Measurements from ENCODE around the gene JAM2. TPM values are rescaled to one million over a fixed set of nuclear protein-coding genes. Genes with fewer than 3 reads are reported as not detected.
"Not testable (repeated sequence)": the region's sequence is repeated elsewhere in the genome, so short reads cannot be mapped to it uniquely, and the experiment has no call there.

Gene JAM2
- polyA plus RNA-seq, 4 donors, result 0.27 to 13.3 (median 6.3) TPM; not detected in 1

GRCh38 chr21:25710550-25710949, 71.5 kb downstream of the JAM2 start:
- Histone ChIP-seq H3K4me1 (ENCODE audit: control insufficient read depth in 3 of 3, insufficient read depth in 2 of 3, low read depth in 1 of 3, low read length in 2 of 3) (no peaks in the 10 kb centered on the region), H3K27me3 (ENCODE audit: control insufficient read depth in 3 of 3, insufficient read depth in 3 of 3, low read length in 3 of 3) (no peaks in the 10 kb centered on the region), H3K9me3 (ENCODE audit: control insufficient read depth in 2 of 2, insufficient read depth in 1 of 2, low read depth in 1 of 2, low read length in 1 of 2) (no peaks in the 10 kb centered on the region), H3K36me3 (ENCODE audit: control insufficient read depth in 3 of 3, insufficient read depth in 2 of 3, low read depth in 1 of 3, low read length in 3 of 3) (no peaks in the 10 kb centered on the region), H3K27ac (ENCODE audit: low read depth in 1 of 3, low read length in 2 of 3) (no peak overlapping the region), H3K4me3 (ENCODE audit: low read depth in 1 of 3, low read length in 3 of 3) (no peak overlapping the region)
- WGBS, 3 donors, result 87 to 91% (median 89%) methylated on average over 5 of the region's 5 CpGs
- FAIRE-seq, result no peak
- DNase-seq, result no peak

- not testable (repeated sequence) for DNase-seq
These were observed 75.0 kb downstream of the JAM2 start for GRCh38 chr21:25714066-25714465.

DNA sequence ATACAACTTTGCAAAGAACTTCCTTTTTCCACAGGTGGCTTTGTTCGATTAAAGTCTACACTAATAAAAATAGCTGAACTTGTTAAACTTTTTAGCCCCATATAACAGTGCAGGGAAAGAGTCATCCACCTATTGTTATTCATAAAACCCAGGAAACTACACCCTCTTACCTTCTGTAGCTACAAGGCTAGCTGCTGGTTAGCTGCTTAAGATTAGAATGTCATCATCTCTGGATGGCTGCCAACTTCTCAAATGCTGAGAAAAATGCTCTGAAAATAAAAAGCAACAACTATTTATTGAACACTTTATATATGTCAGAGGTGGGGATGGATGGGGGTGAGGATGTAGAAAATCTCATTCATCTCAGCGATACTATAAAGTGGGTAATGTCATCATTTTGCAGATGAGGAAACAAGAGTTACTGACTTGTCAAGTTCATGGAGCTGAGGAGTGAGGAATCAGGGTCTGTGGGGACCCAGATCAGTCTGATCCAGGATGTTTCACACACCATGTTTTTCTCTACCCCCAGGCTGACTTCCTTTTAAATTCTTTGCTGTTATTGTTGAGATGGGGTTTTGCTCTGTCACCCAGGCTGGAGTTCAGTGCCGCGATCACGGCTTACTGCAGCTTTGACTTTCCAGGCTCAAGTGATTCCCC, 78.6 kb downstream of the JAM2 start:
- WGBS, 3 donors, result 78 to 80% (median 79%) methylated on average over 5 of the region's 5 CpGs
- H3K36me3 ChIP-seq (ENCODE audit: control insufficient read depth in 3 of 3, insufficient read depth in 2 of 3, low read depth in 1 of 3, low read length in 3 of 3), result peaks cover 6 to 15% (median 7%) of the 10 kb centered on the region in 3 donors
- no peak for DNase-seq
- no peak overlapping the region for H3K27ac ChIP-seq (ENCODE audit: low read depth in 1 of 3, low read length in 2 of 3)
- no peak overlapping the region for H3K4me3 ChIP-seq (ENCODE audit: low read depth in 1 of 3, low read length in 3 of 3)
- no peak for FAIRE-seq
- no peaks in the 10 kb centered on the region for H3K4me1 ChIP-seq (ENCODE audit: control insufficient read depth in 3 of 3, insufficient read depth in 2 of 3, low read depth in 1 of 3, low read length in 2 of 3)
- no peaks in the 10 kb centered on the region for H3K27me3 ChIP-seq (ENCODE audit: control insufficient read depth in 3 of 3, insufficient read depth in 3 of 3, low read length in 3 of 3)
- H3K9me3 ChIP-seq (ENCODE audit: control insufficient read depth in 2 of 2, insufficient read depth in 1 of 2, low read depth in 1 of 2, low read length in 1 of 2), result no peaks in the 10 kb centered on the region

More at GRCh38 chr21:25714066-25714465, 75.0 kb downstream of the JAM2 start:
- not testable (repeated sequence) for H3K36me3 ChIP-seq (ENCODE audit: control insufficient read depth in 3 of 3, insufficient read depth in 2 of 3, low read depth in 1 of 3, low read length in 3 of 3); H3K4me3 ChIP-seq (ENCODE audit: low read depth in 1 of 3, low read length in 3 of 3); H3K4me1 ChIP-seq (ENCODE audit: control insufficient read depth in 3 of 3, insufficient read depth in 2 of 3, low read depth in 1 of 3, low read length in 2 of 3); H3K9me3 ChIP-seq (ENCODE audit: control insufficient read depth in 2 of 2, insufficient read depth in 1 of 2, low read depth in 1 of 2, low read length in 1 of 2); FAIRE-seq; H3K27me3 ChIP-seq (ENCODE audit: control insufficient read depth in 3 of 3, insufficient read depth in 3 of 3, low read length in 3 of 3); H3K27ac ChIP-seq (ENCODE audit: low read depth in 1 of 3, low read length in 2 of 3)
- 98 to 99% (median 99%) methylated on average over 10 of the region's 10 CpGs for whole genome bisulfite sequencing, 3 donors

- DNase-seq, result no peak
- 93 to 99% (median 97%) methylated on average over 3 of the region's 3 CpGs for WGBS, 3 donors
- H3K4me1 ChIP-seq (ENCODE audit: control insufficient read depth in 3 of 3, insufficient read depth in 2 of 3, low read depth in 1 of 3, low read length in 2 of 3), result no peaks in the 10 kb centered on the region
- H3K9me3 ChIP-seq (ENCODE audit: control insufficient read depth in 2 of 2, insufficient read depth in 1 of 2, low read depth in 1 of 2, low read length in 1 of 2), result no peaks in the 10 kb centered on the region
- no peak for FAIRE-seq
- no peak overlapping the region for H3K27ac ChIP-seq (ENCODE audit: low read depth in 1 of 3, low read length in 2 of 3)
- no peaks in the 10 kb centered on the region for H3K27me3 ChIP-seq (ENCODE audit: control insufficient read depth in 3 of 3, insufficient read depth in 3 of 3, low read length in 3 of 3)
- H3K4me3 ChIP-seq (ENCODE audit: low read depth in 1 of 3, low read length in 3 of 3), result no peak overlapping the region
- H3K36me3 ChIP-seq (ENCODE audit: control insufficient read depth in 3 of 3, insufficient read depth in 2 of 3, low read depth in 1 of 3, low read length in 3 of 3), result peaks cover 11 to 23% (median 13%) of the 10 kb centered on the region in 3 donors
These were observed 82.9 kb downstream of the JAM2 start for GRCh38 chr21:25721987-25722386.

DNA sequence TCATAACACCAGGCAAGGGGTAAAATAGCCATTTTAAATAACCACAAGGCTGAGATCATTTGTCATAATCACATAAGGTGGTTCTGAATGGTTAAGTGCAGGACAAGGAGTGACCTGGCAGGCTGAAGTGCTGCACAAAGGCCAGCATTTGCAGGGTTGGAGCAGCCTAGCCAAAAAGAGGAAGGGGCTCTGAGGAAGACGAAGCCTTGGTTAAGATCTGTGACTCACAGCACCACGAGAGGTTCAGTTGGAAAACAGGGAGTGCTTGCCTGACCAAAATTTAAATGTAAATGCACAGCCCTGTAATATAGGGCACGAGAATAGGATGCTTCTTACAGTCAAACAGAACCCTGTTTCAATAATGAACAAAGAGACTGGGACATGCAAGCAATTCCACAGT, 83.6 kb downstream of the JAM2 start:
- FAIRE-seq, result no peak
- DNase-seq, result no peak
- peaks cover 14 to 25% (median 15%) of the 10 kb centered on the region in 3 donors for H3K36me3 ChIP-seq (ENCODE audit: control insufficient read depth in 3 of 3, insufficient read depth in 2 of 3, low read depth in 1 of 3, low read length in 3 of 3)
- no peaks in the 10 kb centered on the region for H3K4me1 ChIP-seq (ENCODE audit: control insufficient read depth in 3 of 3, insufficient read depth in 2 of 3, low read depth in 1 of 3, low read length in 2 of 3)
- no peak overlapping the region for H3K4me3 ChIP-seq (ENCODE audit: low read depth in 1 of 3, low read length in 3 of 3)
- no peaks in the 10 kb centered on the region for H3K9me3 ChIP-seq (ENCODE audit: control insufficient read depth in 2 of 2, insufficient read depth in 1 of 2, low read depth in 1 of 2, low read length in 1 of 2)
- H3K27me3 ChIP-seq (ENCODE audit: control insufficient read depth in 3 of 3, insufficient read depth in 3 of 3, low read length in 3 of 3), result no peaks in the 10 kb centered on the region
- 82 to 99% (median 90%) methylated on average over 3 of the region's 3 CpGs for WGBS, 3 donors
- no peak overlapping the region for H3K27ac ChIP-seq (ENCODE audit: low read depth in 1 of 3, low read length in 2 of 3)

GRCh38 chr21:25732091-25732760, 93.2 kb downstream of the JAM2 start:
- no peak for DNase-seq
- Histone ChIP-seq H3K27me3 (ENCODE audit: control insufficient read depth in 3 of 3, insufficient read depth in 3 of 3, low read length in 3 of 3) (no peaks in the 10 kb centered on the region), H3K27ac (ENCODE audit: low read depth in 1 of 3, low read length in 2 of 3) (no peak overlapping the region), H3K9me3 (ENCODE audit: control insufficient read depth in 2 of 2, insufficient read depth in 1 of 2, low read depth in 1 of 2, low read length in 1 of 2) (no peaks in the 10 kb centered on the region), H3K36me3 (ENCODE audit: control insufficient read depth in 3 of 3, insufficient read depth in 2 of 3, low read depth in 1 of 3, low read length in 3 of 3) (peaks cover 5 to 18% (median 12%) of the 10 kb centered on the region in 3 donors), H3K4me3 (ENCODE audit: low read depth in 1 of 3, low read length in 3 of 3) (no peak overlapping the region), H3K4me1 (ENCODE audit: control insufficient read depth in 3 of 3, insufficient read depth in 2 of 3, low read depth in 1 of 3, low read length in 2 of 3) (peaks cover 0 to 8% (median 0%) of the 10 kb centered on the region in 3 donors)
- 71 to 80% (median 72%) methylated on average over 6 of the region's 6 CpGs for WGBS, 3 donors
- FAIRE-seq, result no peak

DNA sequence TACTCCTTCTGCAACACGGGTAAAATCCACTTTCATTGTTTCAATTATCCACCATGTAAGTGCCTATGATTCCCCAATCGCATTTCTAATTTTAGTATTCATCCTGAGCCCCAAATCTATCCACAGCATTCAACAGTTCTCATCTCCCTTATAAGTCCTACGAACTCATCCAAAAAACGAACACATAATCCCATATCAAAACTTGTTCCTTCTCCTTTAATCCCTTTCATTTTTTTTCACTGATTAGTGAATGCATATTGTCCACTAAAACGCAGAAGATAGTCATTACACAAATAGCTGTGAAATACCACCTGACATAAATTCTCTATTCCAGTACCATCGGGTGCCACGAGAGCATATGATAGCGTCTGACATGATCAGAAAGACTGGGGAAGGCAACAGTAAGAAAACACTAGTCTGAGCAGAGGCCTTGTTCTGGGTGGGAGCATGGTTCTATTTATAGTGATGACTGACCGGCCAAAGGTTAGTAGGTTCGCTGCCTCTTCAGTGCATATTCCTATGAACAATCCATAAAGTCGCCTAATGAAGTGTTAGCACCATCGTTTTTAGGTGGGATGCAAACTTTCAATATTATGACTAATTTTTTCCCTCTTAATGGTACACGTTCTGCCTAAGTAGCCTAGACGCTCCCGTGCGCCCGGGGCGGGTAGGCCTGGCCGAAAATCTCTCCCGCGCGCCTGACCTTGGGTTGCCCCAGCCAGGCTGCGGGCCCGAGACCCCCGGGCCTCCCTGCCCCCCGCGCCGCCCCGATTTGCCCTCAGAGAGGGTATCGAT, 95.0 kb downstream of the JAM2 start:
- H3K27ac ChIP-seq (ENCODE audit: low read depth in 1 of 3, low read length in 2 of 3), result peak overlapping the region; percentile 98 to 99 (median 98)
- H3K4me1 ChIP-seq (ENCODE audit: control insufficient read depth in 3 of 3, insufficient read depth in 2 of 3, low read depth in 1 of 3, low read length in 2 of 3), result peaks cover 0 to 8% (median 0%) of the 10 kb centered on the region in 3 donors
- peak overlapping the region; percentile 71 to 90 (median 75) for H3K4me3 ChIP-seq (ENCODE audit: low read depth in 1 of 3, low read length in 3 of 3)
- FAIRE-seq (no peak), DNase-seq (peak; percentile 71 to 77)
- H3K36me3 ChIP-seq (ENCODE audit: control insufficient read depth in 3 of 3, insufficient read depth in 2 of 3, low read depth in 1 of 3, low read length in 3 of 3), result peaks cover 0 to 18% (median 0%) of the 10 kb centered on the region in 3 donors
- 1 to 3% (median 1%) methylated on average over 30 of the region's 30 CpGs for WGBS, 3 donors
- no peaks in the 10 kb centered on the region for H3K9me3 ChIP-seq (ENCODE audit: control insufficient read depth in 2 of 2, insufficient read depth in 1 of 2, low read depth in 1 of 2, low read length in 1 of 2)
- H3K27me3 ChIP-seq (ENCODE audit: control insufficient read depth in 3 of 3, insufficient read depth in 3 of 3, low read length in 3 of 3), result no peaks in the 10 kb centered on the region

DNA sequence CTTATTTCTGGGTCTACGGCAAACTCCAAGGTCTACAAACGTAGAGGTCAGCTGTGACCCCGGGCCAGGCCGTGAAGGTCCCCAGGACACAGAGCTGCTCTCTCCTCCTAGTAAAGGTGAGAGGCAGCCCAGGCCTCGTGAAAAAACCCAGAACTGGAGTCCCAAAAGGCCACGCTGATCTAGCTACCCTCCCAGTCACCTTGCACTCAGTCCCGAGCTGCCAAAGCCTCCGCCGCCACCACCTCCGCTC, 95.5 kb downstream of the JAM2 start:
- 0% methylated on average over 10 of the region's 10 CpGs for WGBS, 3 donors
- H3K27ac ChIP-seq (ENCODE audit: low read depth in 1 of 3, low read length in 2 of 3), result peak overlapping the region; percentile 98 to 99 (median 98)

More for the DNA sequence above, 95.5 kb downstream of the JAM2 start:
- peak overlapping the region; percentile 71 to 90 (median 75) for H3K4me3 ChIP-seq (ENCODE audit: low read depth in 1 of 3, low read length in 3 of 3)
- no peaks in the 10 kb centered on the region for H3K9me3 ChIP-seq (ENCODE audit: control insufficient read depth in 2 of 2, insufficient read depth in 1 of 2, low read depth in 1 of 2, low read length in 1 of 2)
- no peak for DNase-seq
- no peak for FAIRE-seq
- H3K27me3 ChIP-seq (ENCODE audit: control insufficient read depth in 3 of 3, insufficient read depth in 3 of 3, low read length in 3 of 3), result no peaks in the 10 kb centered on the region
- peaks cover 0 to 8% (median 0%) of the 10 kb centered on the region in 3 donors for H3K4me1 ChIP-seq (ENCODE audit: control insufficient read depth in 3 of 3, insufficient read depth in 2 of 3, low read depth in 1 of 3, low read length in 2 of 3)
- H3K36me3 ChIP-seq (ENCODE audit: control insufficient read depth in 3 of 3, insufficient read depth in 2 of 3, low read depth in 1 of 3, low read length in 3 of 3), result peaks cover 0 to 20% (median 0%) of the 10 kb centered on the region in 3 donors
